IMR-90 (cell line): ENCODE data around the gene MYH9. TPM values are rescaled to one million over a fixed set of nuclear protein-coding genes. Genes with fewer than 3 reads are reported as not detected.
A peak's percentile ranks its signal among the peaks of the same experiment; 100 is the strongest.
"Not testable (repeated sequence)": the region's sequence is repeated elsewhere in the genome, so short reads cannot be mapped to it uniquely, and the experiment has no call there.

Source experiments
- ATAC-seq: fragments of 200-7000 bp; cut with Tn5 transposase; 2 replicates; pipeline ENCODE4 v1.9.1; 2020; ENCODE audit warnings: low read depth, mild to moderate bottlenecking, moderate library complexity
- BruUV-seq: library from RNA; stranded (reverse); fragments of 400-500 nt; replicated peaks from 2 replicates; lab custom pipeline; 2021; lab: Mats Ljungman, UMichigan
- CTCF ChIA-PET: fragments of 300-600 bp; formaldehyde crosslinking; extraction: SDS; loops from one replicate; lab custom pipeline; 2021; ENCODE audit warnings: antibody characterized with exemption; lab: Yijun Ruan, JAX
- POLR2A ChIA-PET: fragments of 300-600 bp; sonication (Branson Sonifier 250); formaldehyde crosslinking; loops from one replicate; lab custom pipeline; 2022; ENCODE audit warnings: antibody characterized with exemption; ENCODE audit not compliant: unreplicated experiment; lab: Charles Lee
- DNase-seq: peaks from one replicate; pipeline ENCODE4 v3.0.0; 2013
- H2AFZ ChIP-seq: replicated peaks from 2 replicates; pipeline ENCODE3; 2013; ENCODE audit warnings: low read length, mild to moderate bottlenecking; ENCODE audit not compliant: poor library complexity
- H2AK5ac ChIP-seq: 2 replicates; pipeline ENCODE4 v1.6.1; 2013; ENCODE audit warnings: low read depth, low read length, inconsistent platforms
- H2AK9ac ChIP-seq: replicated peaks from 2 replicates; pipeline ENCODE3; 2013; ENCODE audit warnings: mild to moderate bottlenecking, low read depth, low read length, moderate library complexity; ENCODE audit not compliant: poor library complexity
- H2BK120ac ChIP-seq: 2 replicates; pipeline ENCODE4 v1.6.1; 2013; ENCODE audit warnings: low read depth, low read length, inconsistent platforms
- H2BK15ac ChIP-seq: 3 replicates; pipeline ENCODE4 v1.6.1; 2013; ENCODE audit warnings: low read depth, low read length, inconsistent platforms
- H2BK20ac ChIP-seq: 2 replicates; pipeline ENCODE4 v1.6.1; 2013; ENCODE audit warnings: low read depth, mild to moderate bottlenecking, inconsistent platforms, low read length, moderate library complexity
- H2BK5ac ChIP-seq: 2 replicates; pipeline ENCODE4 v1.6.1; 2013; ENCODE audit warnings: mild to moderate bottlenecking, low read depth, low read length, inconsistent platforms; ENCODE audit not compliant: poor library complexity, severe bottlenecking
- H3K14ac ChIP-seq: replicated peaks from 2 replicates; pipeline ENCODE4 v1.6.1; 2013; ENCODE audit warnings: low read depth, low read length, inconsistent platforms
- H3K18ac ChIP-seq: 2 replicates; pipeline ENCODE4 v1.6.1; 2013; ENCODE audit warnings: low read depth, low read length, control low read depth
- H3K23ac ChIP-seq: 2 replicates; pipeline ENCODE4 v1.6.1; 2013; ENCODE audit warnings: low read depth, low read length, inconsistent platforms
- H3K27ac ChIP-seq: 2 replicates; pipeline ENCODE4 v1.5.1; 2013; ENCODE audit warnings: mild to moderate bottlenecking, control low read depth, low read length; ENCODE audit not compliant: insufficient read depth
- H3K27me3 ChIP-seq: 2 replicates; pipeline ENCODE4 v1.6.1; 2013; ENCODE audit warnings: low read length; ENCODE audit not compliant: control insufficient read depth, insufficient read depth
- H3K36me3 ChIP-seq: 2 replicates; pipeline ENCODE4 v1.6.1; 2013; ENCODE audit warnings: low read length, mixed read lengths; ENCODE audit not compliant: control insufficient read depth, insufficient read depth
- H3K4ac ChIP-seq: 2 replicates; pipeline ENCODE4 v1.6.1; 2013; ENCODE audit warnings: low read depth, low read length, inconsistent platforms
- H3K4me1 ChIP-seq: 2 replicates; pipeline ENCODE4 v1.6.1; 2013; ENCODE audit warnings: low read length, mixed read lengths; ENCODE audit not compliant: control insufficient read depth, insufficient read depth
- H3K4me2 ChIP-seq: 2 replicates; pipeline ENCODE4 v1.6.1; 2013; ENCODE audit warnings: low read depth, mild to moderate bottlenecking, control low read depth, low read length, moderate library complexity
- H3K4me3 ChIP-seq: 2 replicates; pipeline ENCODE4 v1.5.1; 2013; ENCODE audit warnings: low read depth, mild to moderate bottlenecking, control low read depth, low read length, moderate library complexity; ENCODE audit not compliant: insufficient read depth
- H3K56ac ChIP-seq: 2 replicates; pipeline ENCODE4 v1.6.1; 2013; ENCODE audit warnings: low read length, inconsistent platforms; ENCODE audit not compliant: insufficient read depth; ENCODE audit errors: extremely low read depth
- H3K79me1 ChIP-seq, 2 experiments: 2 replicates each; pipeline ENCODE4 v1.6.1; 2013; ENCODE audit warnings: low read length in 2 of 2, inconsistent platforms in 1 of 2, low read depth in 1 of 2
- H3K9ac ChIP-seq: 2 replicates; pipeline ENCODE4 v1.6.1; 2013; ENCODE audit warnings: low read depth, low read length, control low read depth
- H3K9me1 ChIP-seq: 2 replicates; pipeline ENCODE4 v1.6.1; 2013; ENCODE audit warnings: low read length, inconsistent platforms; ENCODE audit not compliant: insufficient read depth
- H3K9me3 ChIP-seq: 2 replicates; pipeline ENCODE4 v1.6.1; 2013; ENCODE audit warnings: low read length; ENCODE audit not compliant: control insufficient read depth, insufficient read depth
- H4K20me1 ChIP-seq: 2 replicates; pipeline ENCODE4 v1.6.1; 2013; ENCODE audit warnings: low read length, inconsistent platforms; ENCODE audit not compliant: insufficient read depth
- H4K5ac ChIP-seq: 2 replicates; pipeline ENCODE4 v1.6.1; 2013; ENCODE audit warnings: mild to moderate bottlenecking, low read depth, low read length, control low read depth
- H4K8ac ChIP-seq, 2 experiments: 2 replicates each; pipeline ENCODE4 v1.6.1; 2013; ENCODE audit warnings: low read depth in 2 of 2, low read length in 2 of 2, control low read depth in 1 of 2, inconsistent platforms in 1 of 2
- H4K91ac ChIP-seq: 2 replicates; pipeline ENCODE4 v1.6.1; 2013; ENCODE audit warnings: low read depth, low read length, inconsistent platforms; ENCODE audit not compliant: insufficient read depth
- ELK1 ChIP-seq: fragments of 150-350 bp; IDR thresholded peaks from 2 replicates; pipeline ENCODE4 v1.6.1; 2016; ENCODE audit warnings: low read depth, mild to moderate bottlenecking, low read length, moderate library complexity, borderline replicate concordance
- MXI1 ChIP-seq: IDR thresholded peaks from 2 replicates; pipeline ENCODE4 v1.6.1; 2012; ENCODE audit warnings: low read depth, mild to moderate bottlenecking, low read length, moderate library complexity, borderline replicate concordance
- RAD21 ChIP-seq: IDR thresholded peaks from 2 replicates; pipeline ENCODE4 v1.6.1; 2012; ENCODE audit warnings: low read length, improper control_type of control experiment
- RFX5 ChIP-seq: IDR thresholded peaks from 2 replicates; pipeline ENCODE4 v1.8.0; 2012; ENCODE audit warnings: low read depth, mild to moderate bottlenecking, low read length, moderate library complexity
- WGBS, 2 experiments: methylation state at CpG; one replicate each; pipeline versions ENCODE4 v1.1.5 to v1.1.7; 2013; ENCODE audit warnings: missing lambda C conversion rate in 2 of 2; ENCODE audit not compliant: insufficient read length in 1 of 2; ENCODE audit errors: extremely low coverage in 2 of 2; 5-methylcytosine and 5-hydroxymethylcytosine counted together
- dilution Hi-C: fragments of 300-500 bp; cut with HindIII; formaldehyde crosslinking; loops from one replicate; pipeline ENCODE4 v1.14.3; 2018; ENCODE audit warnings: low sequenced_read_pairs; ENCODE audit not compliant: unreplicated experiment
- in situ Hi-C: fragments of 300-500 bp; cut with MboI; formaldehyde crosslinking; loops from 3 replicates; pipeline ENCODE4 v1.14.3; 2019; ENCODE audit warnings: low sequenced_read_pairs, inconsistent platforms, mixed read lengths
- intact Hi-C: fragments of 100-400 bp; cut with micrococcal nuclease; formaldehyde crosslinking; loops from 2 replicates; pipeline ENCODE4 v1.10.0; 2022
- polyA plus RNA-seq, 3 experiments: library from polyadenylated mRNA; depleted of rRNA; stranded (reverse); fragments of >200 nt; gene quantifications; 2 replicates each; pipeline ENCODE4 v1.2.3, GENCODE V29; 2012; ENCODE audit warnings: low replicate concordance in 1 of 3
- total RNA-seq: library from RNA; depleted of rRNA; stranded (reverse); fragments of >200 nt; gene quantifications from 2 replicates; pipeline ENCODE4 v1.2.3, GENCODE V29; 2012

Gene MYH9
- total and polyA plus RNA-seq, 2 of the 4 experiments (the other 2 are of a cell fraction) = 475 to 554 TPM

DNA sequence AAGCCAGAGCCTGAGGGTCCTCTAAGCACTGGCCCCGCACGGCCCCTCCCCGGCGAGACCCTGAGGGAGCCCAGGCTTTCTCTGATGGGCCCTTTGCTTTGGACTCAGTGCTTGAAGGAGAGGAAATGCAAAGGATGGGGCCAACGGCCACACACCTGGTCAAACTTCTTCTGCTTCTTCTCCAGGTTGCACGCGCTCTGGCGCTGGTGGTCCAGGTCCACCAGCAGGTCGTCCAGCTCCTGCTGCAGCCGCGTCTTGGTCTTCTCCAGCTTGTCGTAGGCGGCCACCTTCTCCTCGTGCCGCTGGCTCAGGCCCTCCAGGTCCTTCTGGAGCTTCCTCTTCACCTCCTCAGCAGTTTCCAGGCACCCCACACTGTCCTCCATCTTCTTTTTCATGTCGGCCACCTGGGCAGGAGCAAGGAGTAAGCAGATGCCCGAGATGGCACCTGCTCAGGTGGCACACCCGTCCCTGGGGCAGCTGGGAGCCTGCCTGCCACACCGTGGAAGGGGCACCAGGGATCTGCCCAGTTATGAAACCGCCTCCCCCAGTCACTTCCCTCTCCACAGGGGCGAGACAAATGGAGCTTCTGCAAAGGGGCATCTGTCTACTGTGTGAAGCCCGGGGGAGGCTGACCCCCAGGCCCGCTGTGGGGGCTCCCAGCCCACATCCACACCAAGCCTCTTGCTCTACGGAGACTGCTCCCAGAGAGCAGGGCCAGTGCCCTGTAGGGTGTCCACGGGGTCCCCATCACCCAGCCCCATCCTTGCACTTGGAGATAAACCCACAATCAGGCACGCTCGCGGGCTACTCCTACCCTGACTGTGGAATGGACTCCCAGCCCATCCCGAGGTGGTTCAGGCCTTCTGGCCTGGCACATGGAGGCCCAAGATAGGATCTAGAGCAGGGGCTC, 95.7 kb downstream of the MYH9 start:
- no peak overlapping the region for H3K4ac ChIP-seq
- TF ChIP-seq MXI1 (no peak), RFX5 (no peak), ELK1 (no peak), RAD21 (no peak)
- no TSS peak for BruUV-seq
- dilution Hi-C loops = no loop called here
- no peaks in the 10 kb centered on the region for H3K9me3 ChIP-seq
- intact Hi-C loops = no loop called here
- H4K5ac ChIP-seq = no peak overlapping the region
- 98% methylated on average over 19 of the region's 29 CpGs; no CpG with 5 or more reads in 1 of the 2 experiments for WGBS, 2 experiments
- no peak overlapping the region for H3K4me2 ChIP-seq
- ATAC-seq (no peak), DNase-seq (no peak)
- no peak overlapping the region for H4K91ac ChIP-seq
- H3K9me1 ChIP-seq = no peaks in the 10 kb centered on the region
- H3K27me3 ChIP-seq = no peaks in the 10 kb centered on the region
- no peak overlapping the region for H3K56ac ChIP-seq
- no peak overlapping the region for H3K23ac ChIP-seq
- in situ Hi-C loops = no loop called here
- no peaks in the 10 kb centered on the region for H3K4me1 ChIP-seq
- H3K9ac ChIP-seq = no peak overlapping the region
- peak overlapping the region; percentile 5 for H2AK9ac ChIP-seq
- H2BK5ac ChIP-seq = no peak overlapping the region
- H3K27ac ChIP-seq = no peak overlapping the region
- peaks cover 82% of the 10 kb centered on the region for H3K36me3 ChIP-seq
- H4K20me1 ChIP-seq = peaks cover 81% of the 10 kb centered on the region
- H3K79me1 ChIP-seq = peaks cover 48 to 74% of the 10 kb centered on the region in 2 experiments; a peak in 3 of 4 replicates
- H3K18ac ChIP-seq = no peak overlapping the region
- ChIA-PET POLR2A (no interaction called here), CTCF (interaction anchor here (0.7 kb wide), 1 partner anchor 23 kb away, joined by 3 read pairs; no protein-coding TSS in a partner anchor)
- no peak overlapping the region for H2AFZ ChIP-seq
- no peak overlapping the region for H2BK120ac ChIP-seq
- no peak overlapping the region for H2BK20ac ChIP-seq
- no peak overlapping the region for H3K14ac ChIP-seq
- H2BK15ac ChIP-seq = no peak overlapping the region
- no peak overlapping the region for H4K8ac ChIP-seq
- H3K4me3 ChIP-seq = no peak overlapping the region
- H2AK5ac ChIP-seq = no peak overlapping the region

DNA sequence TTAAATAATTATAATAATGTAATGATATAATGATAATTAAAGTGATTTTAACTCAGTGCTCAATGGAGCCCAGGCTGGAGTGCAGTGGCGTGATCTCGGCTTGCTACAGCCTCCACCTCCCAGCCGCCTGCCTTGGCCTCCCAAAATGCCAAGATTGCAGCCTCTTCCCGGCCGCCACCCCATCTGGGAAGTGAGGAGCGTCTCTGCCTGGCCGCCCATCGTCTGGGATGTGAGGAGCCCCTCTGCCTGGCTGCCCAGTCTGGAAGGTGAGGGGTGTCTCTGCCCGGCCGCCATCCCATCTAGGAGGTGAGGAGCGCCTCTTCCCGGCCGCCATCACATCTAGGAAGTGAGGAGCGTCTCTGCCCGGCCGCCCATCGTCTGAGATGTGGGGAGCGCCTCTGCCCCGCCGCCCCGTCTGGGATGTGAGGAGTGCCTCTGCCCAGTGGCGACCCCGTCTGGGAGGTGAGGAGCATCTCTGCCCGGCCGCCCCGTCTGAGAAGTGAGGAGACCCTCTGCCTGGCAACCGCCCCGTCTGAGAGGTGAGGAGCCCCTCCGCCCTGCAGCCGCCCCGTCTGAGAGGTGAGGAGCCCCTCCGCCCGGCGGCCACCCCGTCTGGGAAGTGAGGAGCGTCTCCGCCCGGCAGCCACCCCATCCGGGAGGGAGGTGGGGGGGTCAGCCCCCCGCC, 97.2 kb downstream of the MYH9 start:
- DNase-seq, H3K4me1 ChIP-seq, H2BK15ac ChIP-seq, H3K27me3 ChIP-seq, H2AK9ac ChIP-seq, H4K5ac ChIP-seq, H2BK20ac ChIP-seq, H3K9me3 ChIP-seq, dilution Hi-C loops, H2BK120ac ChIP-seq, H3K4me2 ChIP-seq, H3K4ac ChIP-seq, in situ Hi-C loops, H3K14ac ChIP-seq, CTCF ChIA-PET, H3K18ac ChIP-seq, H3K4me3 ChIP-seq, intact Hi-C loops, ATAC-seq, H4K91ac ChIP-seq, H3K9ac ChIP-seq, H2AFZ ChIP-seq, H3K23ac ChIP-seq, H2BK5ac ChIP-seq, H3K9me1 ChIP-seq, POLR2A ChIA-PET, H3K27ac ChIP-seq, H2AK5ac ChIP-seq, BruUV-seq, H3K56ac ChIP-seq, H4K8ac ChIP-seq: not testable (repeated sequence)
- H3K79me1 ChIP-seq = peaks cover 46 to 74% of the 10 kb centered on the region in 2 experiments
- WGBS, 2 experiments = no CpG with 5 or more reads among the region's 40 CpGs
- peaks cover 82% of the 10 kb centered on the region for H4K20me1 ChIP-seq
- peaks cover 83% of the 10 kb centered on the region for H3K36me3 ChIP-seq
